HG03135 (cell line): Measurements from ENCODE around the gene ATXN2.
"Not testable (repeated sequence)": the region's sequence is repeated elsewhere in the genome, so short reads cannot be mapped to it uniquely, and the experiment has no call there.

Experiments used
- ATAC-seq: cut with Tn5 transposase; IDR thresholded peaks from one replicate; pipeline ENCODE4 v1.9.1; 2021; ENCODE audit warnings: mild to moderate bottlenecking, moderate library complexity; ENCODE audit not compliant: unreplicated experiment

The ATXN2 gene

GRCh38 chr12:111578276-111578970 is 20.7 kb downstream of the ATXN2 start:
- ATAC-seq: no peak

DNA sequence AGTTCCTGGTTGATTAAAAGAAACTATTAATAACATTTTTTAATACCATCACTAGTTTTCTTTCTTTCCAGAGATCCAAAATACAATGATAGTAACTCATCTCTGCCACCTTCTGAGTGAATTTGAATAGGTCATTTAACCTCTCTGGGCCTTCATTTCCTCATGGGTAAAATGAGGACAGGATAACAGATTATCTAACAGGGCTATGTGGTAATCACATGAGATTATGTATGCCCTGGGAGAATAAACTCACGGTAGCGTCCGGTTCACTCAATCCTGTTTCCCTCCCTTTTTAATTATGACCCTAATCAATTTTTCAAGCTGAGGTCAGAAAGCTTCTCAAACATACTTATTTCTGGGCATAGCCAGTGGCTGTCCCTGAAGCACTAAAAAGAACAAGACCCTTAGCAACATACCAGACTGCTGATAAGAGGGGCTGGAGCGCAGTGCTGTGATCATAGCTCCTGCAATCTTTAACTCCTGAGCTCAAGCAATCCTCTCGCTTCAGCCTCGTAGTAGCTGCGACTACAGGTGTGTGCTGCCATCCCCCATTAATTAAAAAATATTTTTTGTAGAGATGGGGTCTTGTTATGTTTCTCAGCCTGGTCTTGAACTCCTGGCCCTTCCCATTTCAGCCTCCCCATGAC is 24.2 kb downstream of the ATXN2 start:
- ATAC-seq: no peak

GRCh38 chr12:111573476-111573875 is 25.6 kb downstream of the ATXN2 start:
- no peak for ATAC-seq

DNA sequence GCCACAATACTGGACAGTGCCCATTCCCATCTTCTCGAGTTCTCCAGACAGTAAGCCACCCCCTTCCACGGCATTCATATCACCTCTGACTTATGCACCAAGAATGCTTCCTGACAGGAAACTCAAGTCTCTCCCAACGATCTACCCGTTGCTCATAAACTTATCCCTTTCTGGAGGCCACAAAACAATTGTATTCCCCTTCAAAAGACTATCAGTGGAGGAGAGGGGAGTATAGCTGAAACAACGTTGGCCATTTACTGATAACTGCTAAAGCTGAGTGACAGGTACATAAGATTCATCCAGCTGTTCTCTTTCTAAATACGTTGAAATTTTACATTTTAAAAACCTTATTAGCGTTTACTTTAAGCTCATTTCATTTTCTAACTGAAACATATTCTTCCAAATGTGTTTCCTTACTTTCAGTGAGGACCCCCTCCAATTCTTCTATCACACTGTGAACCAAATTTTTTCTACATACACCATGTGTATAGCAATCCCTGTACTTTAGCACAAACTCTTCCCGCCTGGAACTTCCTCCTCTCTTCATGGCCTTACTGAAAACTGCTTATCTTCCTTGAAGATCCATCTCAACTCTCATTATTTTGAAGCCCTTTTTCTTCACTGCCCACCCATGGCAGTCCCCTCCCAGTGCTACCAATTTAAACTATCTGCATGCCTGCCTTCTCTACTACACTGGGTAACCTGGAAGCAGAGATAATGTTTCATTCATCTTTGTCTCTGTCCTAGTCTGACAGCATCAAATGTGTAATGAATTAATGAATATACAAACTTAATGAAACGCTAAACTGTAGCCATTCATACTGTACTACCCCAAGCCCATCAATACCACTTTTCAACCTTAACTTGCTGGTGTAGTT is 28.8 kb downstream of the ATXN2 start:
- no peak for ATAC-seq

DNA sequence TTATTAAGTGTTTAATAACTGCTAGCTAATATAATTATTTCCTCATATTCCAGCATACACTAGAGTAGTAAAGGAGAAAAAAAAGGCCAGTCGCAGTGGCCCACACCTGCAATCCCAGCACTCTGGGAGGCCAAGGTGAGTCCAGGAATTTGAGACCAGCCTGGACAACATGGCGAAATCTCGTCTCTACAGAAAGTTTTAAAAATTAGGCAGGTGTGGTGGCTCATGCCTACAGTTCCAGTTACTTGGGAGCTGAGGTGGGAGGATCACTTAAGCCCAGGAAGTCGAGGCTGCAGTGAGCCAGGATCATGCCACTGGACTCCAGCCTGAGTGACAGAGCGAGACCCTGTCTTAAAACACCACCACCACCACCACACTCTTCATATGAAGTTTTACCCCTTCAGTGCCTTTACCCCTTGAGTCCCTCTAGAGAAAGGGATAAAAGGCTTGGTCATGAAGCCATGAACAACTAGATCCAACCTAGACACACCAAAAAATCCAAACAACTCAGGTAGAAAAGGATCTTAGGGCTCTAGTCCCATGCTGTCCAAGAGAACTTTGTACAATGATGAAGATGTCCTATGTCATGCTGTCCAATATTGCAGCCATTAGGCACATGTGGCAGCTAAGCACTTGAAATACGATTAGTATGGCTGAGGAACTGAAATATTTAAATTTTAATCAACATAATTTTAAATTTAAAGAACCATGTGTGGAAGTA is 29.6 kb downstream of the ATXN2 start:
- no peak for ATAC-seq

DNA sequence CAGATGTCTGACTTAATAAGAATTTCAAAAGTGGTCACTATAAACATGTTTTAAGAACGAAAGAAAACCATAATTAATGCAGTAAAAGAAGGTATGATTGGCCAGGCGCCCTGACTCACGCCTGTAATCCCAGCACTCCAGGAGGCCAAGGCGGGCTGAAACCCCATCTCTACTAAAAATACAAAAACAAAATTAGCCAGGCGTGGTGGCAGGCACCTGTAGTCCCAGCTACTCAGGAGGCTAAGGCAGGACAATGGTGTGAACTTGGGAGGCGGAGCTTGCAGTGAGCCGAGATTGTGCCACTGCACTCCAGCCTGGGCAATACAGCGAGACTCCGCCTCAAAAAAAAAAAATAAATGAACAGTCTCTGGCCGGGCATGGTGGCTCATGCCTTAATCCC is 38.3 kb downstream of the ATXN2 start:
- ATAC-seq: not testable (repeated sequence)

GRCh38 chr12:111558107-111558376 is 41.1 kb downstream of the ATXN2 start:
- no peak for ATAC-seq

- no peak for ATAC-seq
These were observed 41.6 kb downstream of the ATXN2 start for GRCh38 chr12:111557271-111558106.

DNA sequence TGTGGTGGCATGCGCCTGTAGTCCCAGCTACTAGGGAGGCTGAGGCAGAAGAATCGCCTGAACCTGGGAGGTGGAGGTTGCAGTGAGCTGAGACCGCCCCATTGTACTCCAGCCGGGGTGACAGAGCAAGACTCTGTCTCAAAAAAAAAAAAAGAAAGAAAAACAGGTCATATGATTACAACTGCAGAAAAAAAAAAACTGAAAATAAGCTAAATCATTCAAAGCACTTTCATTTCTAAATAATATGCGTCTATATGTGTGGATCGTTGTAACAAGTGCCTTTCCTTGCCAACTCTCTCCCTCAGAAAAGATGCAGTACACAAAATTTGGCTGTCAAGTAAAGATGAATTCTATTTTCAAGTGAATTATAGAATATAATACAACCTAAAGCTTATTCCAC is 42.4 kb downstream of the ATXN2 start:
- ATAC-seq: no peak

- not testable (repeated sequence) for ATAC-seq
These were observed 43.8 kb downstream of the ATXN2 start for GRCh38 chr12:111555313-111555712.

GRCh38 chr12:111546758-111547383 is 52.2 kb downstream of the ATXN2 start:
- no peak for ATAC-seq

DNA sequence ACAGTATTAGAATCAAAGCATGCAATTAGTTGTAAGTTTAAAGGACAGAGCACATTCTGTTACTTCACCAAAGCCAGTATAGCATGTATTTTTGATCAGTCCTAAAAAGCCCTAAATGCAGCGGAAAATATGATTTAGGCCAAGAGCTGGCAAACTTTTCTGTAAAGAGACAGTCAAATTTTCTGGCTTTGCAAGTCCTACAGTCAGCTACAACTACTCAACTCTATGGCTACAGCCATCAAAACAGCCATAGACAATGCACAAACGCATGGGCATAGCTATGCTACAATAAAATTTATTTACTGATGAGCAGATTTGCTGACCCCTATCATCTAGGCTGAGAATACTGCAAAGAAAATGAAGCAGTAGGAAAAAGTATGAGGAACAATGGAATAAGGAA is 52.9 kb downstream of the ATXN2 start:
- ATAC-seq: no peak

DNA sequence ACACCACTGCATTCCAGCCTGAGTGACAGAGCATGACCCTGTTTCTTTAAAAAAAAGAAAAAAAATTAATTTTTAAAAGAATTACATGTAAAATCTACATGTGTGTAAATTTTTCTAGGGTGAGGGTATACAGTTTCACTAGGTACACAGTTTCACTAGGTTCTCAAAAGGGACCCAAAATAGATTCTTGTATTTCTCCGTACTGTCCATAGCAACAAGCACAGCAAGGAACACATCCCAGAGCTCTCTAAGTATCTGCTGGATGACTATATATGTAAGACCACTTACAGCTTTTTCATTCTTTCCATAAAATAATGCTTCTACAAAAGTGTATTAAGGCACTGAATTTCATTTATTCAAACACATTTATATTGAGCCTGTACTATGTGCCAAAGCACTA is 55.1 kb downstream of the ATXN2 start:
- ATAC-seq: no peak

- ATAC-seq: no peak
These were observed 66.4 kb downstream of the ATXN2 start for GRCh38 chr12:111532751-111533150.

- no peak for ATAC-seq
These were observed 69.4 kb downstream of the ATXN2 start for GRCh38 chr12:111529424-111530368.

DNA sequence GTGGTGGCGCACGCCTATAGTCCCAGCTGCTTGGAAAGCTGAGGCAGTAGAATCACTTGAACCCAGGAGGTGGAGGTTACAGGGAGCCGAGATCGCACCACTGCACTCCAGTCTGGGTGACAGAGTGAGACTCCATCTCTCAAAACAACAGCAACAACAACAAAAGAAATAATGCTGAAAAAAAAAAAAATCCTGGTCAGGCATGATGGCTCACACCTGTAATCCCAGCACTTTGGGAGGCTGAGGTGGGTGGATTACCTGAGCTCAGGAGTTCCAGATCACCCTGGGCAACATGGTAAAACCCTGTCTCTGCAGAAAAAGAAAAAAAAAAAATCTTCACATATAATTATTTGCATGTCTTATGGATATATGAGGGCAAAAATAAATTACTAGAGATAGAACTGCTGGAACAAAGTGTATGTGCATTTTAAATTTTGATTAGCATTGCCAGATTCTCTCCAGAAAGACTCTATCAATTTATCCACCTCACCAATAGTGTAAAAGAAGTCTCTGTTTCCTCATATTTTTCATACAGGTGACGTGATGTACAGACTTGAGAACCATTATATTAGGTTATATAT is 75.4 kb downstream of the ATXN2 start:
- no peak for ATAC-seq

DNA sequence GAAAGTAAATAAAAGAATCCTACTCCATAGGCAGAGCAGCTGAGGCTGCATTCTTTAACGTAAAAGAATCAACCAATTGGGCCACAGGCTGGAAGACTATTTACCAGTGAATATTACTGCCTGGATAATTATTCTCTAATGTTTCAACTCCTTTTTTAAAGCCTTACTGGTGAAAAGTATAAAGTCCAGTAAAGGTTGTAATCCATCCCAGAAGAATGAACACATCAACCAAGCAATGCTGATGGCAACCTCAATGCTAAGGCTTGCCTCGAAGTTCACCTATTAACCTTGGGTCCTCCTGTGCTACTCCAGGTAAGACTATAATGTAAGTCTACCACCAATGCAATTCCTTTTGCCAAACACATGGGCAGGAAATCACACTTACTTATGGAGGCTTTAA is 77.3 kb downstream of the ATXN2 start:
- no peak for ATAC-seq

- ATAC-seq: no peak
These were observed 79.2 kb downstream of the ATXN2 start for GRCh38 chr12:111519937-111520336.

DNA sequence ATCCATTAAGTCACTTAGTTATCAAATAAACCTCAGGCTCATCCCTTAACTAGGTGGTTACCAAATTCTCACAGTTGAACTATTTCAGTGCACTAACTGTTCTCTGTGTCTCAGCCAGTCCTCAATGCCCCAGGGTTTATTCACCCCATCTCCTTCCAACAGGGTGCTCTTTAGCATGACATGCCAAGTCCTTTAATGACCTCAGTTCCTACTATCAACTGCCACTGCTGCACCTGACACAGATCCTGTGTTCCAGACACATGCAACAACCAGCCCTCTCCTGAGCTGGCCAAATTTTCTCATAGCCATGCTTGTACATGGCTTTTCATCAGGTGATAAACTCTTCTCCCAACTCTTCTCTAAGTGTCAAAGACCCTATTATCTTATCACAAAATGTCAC is 80.0 kb downstream of the ATXN2 start:
- ATAC-seq: no peak
